GM12872 (cell line): ENCODE results near the gene IGFBP5.

Experiments used
- TF ChIP-seq, protein P1 (sequence below): IDR thresholded peaks from 3 replicates; pipeline ENCODE4 v1.5.1; 2011; ENCODE audit warnings: low read depth, mild to moderate bottlenecking, low read length, moderate library complexity; ENCODE audit not compliant: insufficient read depth

Gene IGFBP5

DNA sequence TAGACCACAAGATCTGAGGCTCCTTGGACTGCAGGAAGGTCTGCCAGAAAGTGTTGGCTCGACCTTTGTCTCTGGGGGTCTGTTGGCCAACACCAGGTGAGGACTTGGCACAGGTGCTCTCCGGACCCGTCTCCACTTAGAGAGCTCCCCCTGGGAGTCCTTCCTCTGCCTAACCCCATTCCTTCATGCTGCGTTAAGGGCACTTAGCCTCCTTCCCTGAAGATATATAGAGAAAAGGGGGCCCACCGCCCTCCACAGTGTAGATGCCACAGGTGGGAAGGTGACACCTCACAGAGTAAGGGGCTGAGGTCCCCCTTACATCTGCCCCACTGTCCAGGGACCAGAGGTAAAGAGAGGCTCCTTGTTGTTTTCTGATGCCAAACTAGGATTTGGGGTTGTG is 8.2 kb downstream of the IGFBP5 start:
- TF ChIP-seq, protein P1, sequence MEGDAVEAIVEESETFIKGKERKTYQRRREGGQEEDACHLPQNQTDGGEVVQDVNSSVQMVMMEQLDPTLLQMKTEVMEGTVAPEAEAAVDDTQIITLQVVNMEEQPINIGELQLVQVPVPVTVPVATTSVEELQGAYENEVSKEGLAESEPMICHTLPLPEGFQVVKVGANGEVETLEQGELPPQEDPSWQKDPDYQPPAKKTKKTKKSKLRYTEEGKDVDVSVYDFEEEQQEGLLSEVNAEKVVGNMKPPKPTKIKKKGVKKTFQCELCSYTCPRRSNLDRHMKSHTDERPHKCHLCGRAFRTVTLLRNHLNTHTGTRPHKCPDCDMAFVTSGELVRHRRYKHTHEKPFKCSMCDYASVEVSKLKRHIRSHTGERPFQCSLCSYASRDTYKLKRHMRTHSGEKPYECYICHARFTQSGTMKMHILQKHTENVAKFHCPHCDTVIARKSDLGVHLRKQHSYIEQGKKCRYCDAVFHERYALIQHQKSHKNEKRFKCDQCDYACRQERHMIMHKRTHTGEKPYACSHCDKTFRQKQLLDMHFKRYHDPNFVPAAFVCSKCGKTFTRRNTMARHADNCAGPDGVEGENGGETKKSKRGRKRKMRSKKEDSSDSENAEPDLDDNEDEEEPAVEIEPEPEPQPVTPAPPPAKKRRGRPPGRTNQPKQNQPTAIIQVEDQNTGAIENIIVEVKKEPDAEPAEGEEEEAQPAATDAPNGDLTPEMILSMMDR = no peak

- TF ChIP-seq, protein P1 = no peak
Observed at GRCh38 chr2:216685327-216685875, 9.9 kb downstream of the IGFBP5 start.

DNA sequence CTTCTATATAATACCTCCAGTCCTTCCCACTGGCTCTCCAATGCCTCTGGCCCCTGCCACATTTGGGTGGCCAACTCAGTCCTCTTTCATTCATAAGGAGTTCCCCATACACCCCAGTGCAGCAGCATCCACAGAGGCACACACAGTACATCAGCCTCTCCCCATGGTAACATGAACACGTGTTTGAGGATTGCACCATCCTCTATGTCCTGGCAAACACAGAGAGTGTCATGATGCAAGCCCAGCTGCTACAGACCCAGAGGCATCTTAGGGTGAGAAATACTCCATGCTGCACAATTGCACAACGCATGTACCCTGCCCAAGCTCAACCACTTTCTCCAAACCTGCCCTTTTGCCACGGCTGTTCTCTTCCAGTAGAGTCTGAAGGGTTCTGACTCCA is 11.5 kb downstream of the IGFBP5 start:
- TF ChIP-seq, protein P1 = no peak

DNA sequence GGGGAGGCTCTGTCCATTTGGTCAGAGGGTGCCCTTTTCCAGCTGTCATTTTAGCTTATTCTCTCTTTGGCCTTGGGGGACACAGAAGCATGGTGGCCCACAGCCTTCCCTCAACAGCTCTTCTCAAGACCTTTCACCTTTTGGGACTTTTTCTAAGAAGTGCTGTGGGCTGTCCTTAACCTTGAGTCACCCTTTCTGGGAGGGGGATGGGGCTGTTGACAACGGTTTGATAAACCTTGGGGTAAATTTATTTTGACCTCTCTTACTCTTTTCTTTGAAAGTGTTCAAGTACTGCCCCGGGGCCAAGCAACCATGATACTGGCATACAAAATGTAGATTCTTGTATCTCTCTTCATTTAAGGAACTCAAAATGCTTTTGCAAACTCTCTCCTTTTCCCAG is 13.7 kb downstream of the IGFBP5 start:
- TF ChIP-seq, protein P1 = no peak

DNA sequence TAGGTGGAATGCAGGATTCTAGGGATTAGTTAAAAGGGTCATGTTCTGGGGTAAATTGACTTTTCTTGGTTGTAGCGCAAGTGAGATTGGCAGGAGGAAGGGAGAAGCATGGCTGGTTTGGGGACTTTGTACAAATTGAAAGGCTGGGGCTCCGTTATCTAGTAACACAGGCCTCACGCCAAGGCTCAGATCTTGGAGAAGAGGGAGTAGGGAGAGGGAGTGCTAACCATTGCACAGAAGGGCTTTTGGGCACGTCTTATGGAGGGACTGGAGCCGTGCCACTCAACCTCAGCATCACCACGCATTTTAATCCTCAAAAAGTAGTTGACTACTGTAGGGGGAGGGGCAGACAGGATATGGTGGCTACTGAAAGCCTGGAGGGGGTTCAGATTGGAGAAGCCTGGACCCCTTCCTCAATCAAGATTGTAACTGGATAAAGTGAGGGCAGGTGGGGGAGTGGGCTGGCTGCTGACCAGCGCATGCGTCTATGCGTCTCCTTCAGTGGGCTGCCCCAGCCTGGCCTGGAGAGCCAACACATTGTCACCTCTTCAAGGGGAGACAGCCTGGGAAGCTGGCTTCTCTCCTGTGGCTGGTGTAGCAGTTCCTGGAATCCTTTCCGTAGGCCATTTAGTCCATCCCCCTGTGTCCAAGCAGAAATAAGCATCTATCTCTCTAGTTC is 14.3 kb downstream of the IGFBP5 start:
- TF ChIP-seq, protein P1 = no peak

GRCh38 chr2:216679658-216680024 is 15.7 kb downstream of the IGFBP5 start:
- TF ChIP-seq, protein P1 = no peak

DNA sequence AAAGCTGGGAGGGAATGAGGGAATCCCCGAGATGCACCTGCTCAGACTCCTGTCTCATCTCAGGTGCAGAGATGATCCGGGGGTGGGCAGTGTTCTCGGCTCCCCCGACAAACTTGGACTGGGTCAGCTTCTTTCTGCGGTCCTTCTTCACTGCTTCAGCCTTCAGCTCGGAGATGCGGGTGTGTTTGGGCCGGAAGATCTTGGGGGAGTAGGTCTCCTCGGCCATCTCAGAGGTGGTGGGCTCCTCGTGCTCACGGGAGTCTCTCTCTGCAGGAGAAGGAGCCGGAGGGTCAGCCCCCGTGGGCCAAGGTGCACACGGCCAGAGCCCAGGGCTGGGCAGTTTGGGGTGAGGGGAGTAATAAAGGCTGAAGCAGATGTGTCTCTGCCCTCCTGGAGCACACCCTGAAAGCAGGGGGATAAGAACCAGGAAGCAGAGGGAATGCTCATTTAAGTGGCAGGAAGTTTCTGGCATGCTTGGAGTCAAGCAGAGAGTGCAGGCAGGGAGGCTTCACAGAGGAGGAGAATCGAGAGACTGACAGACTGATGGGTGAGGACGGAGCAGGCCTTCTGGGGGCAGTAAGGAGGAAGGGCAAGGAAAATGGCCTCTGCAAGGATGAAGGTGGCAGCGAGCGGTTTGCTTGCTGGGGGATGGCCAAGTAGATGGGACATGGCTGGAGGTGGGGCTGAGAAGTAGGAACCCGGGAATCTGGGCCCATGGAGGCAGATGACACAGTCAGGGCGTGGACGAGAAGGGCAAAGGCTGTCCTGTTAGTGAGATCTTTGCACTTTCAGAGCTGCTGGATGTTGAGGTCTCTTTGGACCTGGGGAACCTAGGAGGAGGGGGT is 16.3 kb downstream of the IGFBP5 start:
- TF ChIP-seq, protein P1 = no peak
